ENCODE measurements around the gene ATP6V0D1. TPM values are rescaled to one million over a fixed set of nuclear protein-coding genes. Genes with fewer than 3 reads are reported as not detected.

The ATP6V0D1 gene
- total and polyA plus RNA-seq, 2 experiments from 2014 or later: 20.6 to 68.7 TPM

DNA sequence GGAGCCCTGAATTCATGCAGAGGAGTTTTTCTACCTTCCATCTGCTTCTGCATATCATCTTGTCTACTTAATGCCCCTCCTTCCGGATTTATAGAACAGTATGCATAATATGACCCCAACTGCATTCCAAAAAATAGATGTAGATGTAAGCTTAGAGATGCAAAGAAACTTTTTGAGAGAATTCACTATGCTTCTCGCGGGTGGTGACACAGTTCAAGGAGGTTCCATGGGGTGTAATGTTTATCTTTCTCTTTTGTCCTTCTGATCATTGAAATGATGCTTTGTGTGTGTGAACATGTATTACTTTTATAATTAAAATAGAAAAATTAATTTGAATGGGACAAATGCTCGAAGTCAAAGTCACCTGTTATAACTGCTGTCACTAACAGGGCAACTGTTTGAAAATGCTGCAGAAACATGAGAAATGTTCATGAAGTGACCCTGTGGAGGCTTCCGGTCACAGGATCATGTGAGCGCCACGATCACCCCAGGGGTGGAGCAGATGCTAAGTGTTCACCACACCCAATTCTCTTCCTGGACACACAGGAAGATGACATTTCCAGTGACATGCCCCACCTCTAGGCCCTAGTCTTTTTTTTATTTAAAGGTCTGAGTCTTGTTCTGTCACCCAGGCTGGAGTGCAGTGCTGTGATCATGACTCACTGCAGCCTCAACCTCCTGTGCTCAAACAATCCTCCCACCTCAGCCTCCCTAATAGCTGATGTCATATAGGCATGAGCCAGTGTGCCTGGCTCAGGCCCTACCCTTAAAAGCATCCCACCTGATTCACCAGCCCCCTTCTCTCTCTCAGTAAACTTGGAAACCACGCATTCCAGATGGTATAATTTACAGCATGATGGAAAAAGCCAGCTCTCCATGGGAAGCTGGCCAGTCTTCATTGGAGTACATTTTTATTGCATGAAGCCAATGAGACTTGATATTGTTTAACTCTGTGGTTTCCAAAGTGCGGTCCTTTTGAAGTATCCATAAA, 23.4 kb upstream of the ATP6V0D1 start (continued):
- TF ChIP-seq, protein P1, sequence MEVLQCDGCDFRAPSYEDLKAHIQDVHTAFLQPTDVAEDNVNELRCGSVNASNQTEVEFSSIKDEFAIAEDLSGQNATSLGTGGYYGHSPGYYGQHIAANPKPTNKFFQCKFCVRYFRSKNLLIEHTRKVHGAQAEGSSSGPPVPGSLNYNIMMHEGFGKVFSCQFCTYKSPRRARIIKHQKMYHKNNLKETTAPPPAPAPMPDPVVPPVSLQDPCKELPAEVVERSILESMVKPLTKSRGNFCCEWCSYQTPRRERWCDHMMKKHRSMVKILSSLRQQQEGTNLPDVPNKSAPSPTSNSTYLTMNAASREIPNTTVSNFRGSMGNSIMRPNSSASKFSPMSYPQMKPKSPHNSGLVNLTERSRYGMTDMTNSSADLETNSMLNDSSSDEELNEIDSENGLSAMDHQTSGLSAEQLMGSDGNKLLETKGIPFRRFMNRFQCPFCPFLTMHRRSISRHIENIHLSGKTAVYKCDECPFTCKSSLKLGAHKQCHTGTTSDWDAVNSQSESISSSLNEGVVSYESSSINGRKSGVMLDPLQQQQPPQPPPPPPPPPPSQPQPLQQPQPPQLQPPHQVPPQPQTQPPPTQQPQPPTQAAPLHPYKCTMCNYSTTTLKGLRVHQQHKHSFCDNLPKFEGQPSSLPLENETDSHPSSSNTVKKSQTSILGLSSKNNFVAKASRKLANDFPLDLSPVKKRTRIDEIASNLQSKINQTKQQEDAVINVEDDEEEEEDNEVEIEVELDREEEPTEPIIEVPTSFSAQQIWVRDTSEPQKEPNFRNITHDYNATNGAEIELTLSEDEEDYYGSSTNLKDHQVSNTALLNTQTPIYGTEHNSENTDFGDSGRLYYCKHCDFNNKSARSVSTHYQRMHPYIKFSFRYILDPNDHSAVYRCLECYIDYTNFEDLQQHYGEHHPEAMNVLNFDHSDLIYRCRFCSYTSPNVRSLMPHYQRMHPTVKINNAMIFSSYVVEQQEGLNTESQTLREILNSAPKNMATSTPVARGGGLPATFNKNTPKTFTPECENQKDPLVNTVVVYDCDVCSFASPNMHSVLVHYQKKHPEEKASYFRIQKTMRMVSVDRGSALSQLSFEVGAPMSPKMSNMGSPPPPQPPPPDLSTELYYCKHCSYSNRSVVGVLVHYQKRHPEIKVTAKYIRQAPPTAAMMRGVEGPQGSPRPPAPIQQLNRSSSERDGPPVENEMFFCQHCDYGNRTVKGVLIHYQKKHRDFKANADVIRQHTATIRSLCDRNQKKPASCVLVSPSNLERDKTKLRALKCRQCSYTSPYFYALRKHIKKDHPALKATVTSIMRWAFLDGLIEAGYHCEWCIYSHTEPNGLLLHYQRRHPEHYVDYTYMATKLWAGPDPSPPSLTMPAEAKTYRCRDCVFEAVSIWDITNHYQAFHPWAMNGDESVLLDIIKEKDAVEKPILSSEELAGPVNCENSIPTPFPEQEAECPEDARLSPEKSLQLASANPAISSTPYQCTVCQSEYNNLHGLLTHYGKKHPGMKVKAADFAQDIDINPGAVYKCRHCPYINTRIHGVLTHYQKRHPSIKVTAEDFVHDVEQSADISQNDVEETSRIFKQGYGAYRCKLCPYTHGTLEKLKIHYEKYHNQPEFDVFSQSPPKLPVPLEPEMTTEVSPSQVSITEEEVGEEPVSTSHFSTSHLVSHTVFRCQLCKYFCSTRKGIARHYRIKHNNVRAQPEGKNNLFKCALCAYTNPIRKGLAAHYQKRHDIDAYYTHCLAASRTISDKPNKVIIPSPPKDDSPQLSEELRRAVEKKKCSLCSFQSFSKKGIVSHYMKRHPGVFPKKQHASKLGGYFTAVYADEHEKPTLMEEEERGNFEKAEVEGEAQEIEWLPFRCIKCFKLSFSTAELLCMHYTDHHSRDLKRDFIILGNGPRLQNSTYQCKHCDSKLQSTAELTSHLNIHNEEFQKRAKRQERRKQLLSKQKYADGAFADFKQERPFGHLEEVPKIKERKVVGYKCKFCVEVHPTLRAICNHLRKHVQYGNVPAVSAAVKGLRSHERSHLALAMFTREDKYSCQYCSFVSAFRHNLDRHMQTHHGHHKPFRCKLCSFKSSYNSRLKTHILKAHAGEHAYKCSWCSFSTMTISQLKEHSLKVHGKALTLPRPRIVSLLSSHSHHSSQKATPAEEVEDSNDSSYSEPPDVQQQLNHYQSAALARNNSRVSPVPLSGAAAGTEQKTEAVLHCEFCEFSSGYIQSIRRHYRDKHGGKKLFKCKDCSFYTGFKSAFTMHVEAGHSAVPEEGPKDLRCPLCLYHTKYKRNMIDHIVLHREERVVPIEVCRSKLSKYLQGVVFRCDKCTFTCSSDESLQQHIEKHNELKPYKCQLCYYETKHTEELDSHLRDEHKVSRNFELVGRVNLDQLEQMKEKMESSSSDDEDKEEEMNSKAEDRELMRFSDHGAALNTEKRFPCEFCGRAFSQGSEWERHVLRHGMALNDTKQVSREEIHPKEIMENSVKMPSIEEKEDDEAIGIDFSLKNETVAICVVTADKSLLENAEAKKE (CRISPR knock-in tag; IDR thresholded peaks at IDR 0.05): no peak
- no peak for TF ChIP-seq ZNF114 (CRISPR knock-in tag; IDR thresholded peaks at IDR 0.05)
- no peak for TF ChIP-seq STAT1 (IDR thresholded peaks at IDR 0.05; ENCODE audit: unreplicated experiment)

DNA sequence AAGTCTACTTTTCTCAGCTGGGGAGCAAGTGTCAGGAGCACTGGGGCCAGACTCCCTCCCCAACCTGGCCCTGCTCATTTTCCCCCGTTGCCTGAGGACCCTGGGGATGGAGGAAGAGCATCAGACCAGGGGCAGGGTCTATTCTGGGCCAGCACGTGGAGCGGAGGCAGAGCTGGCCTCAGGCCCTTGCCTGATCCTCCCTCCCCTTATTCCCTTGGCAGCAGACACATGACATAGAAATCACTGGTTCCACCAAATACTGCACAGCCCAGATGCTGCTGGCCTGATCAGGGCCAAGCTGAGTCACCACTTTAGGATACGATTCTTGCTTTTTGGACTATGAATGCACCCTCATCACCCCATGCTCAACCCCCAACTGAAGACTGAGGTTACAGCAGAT, 18.1 kb upstream of the ATP6V0D1 start:
- no peaks in the 10 kb centered on the region for H3K9me3 Mint-ChIP-seq
- Histone ChIP-seq H3F3A (replicated peaks; ENCODE audit: low read depth) (no peaks in the 10 kb centered on the region), H3K79me2 (replicated peaks; ENCODE audit: insufficient read depth) (no peaks in the 10 kb centered on the region), H2AFZ (no peak overlapping the region), H3K27ac (ENCODE audit: low read depth) (no peak overlapping the region), H3K4me1 (ENCODE audit: insufficient read depth) (no peaks in the 10 kb centered on the region), H3K4me3 (no peak overlapping the region), H3K9me2 (ENCODE audit: insufficient read depth) (no peaks in the 10 kb centered on the region), H3K4me2 (no peak overlapping the region), H4K20me1 (replicated peaks; ENCODE audit: insufficient read depth) (no peaks in the 10 kb centered on the region), H3K36me3 (ENCODE audit: insufficient read depth) (no peaks in the 10 kb centered on the region), H3K27me3 (ENCODE audit: insufficient read depth) (peaks cover 3% of the 10 kb centered on the region; the same call in 1 of the 2 replicates)
- H3K4me1 Mint-ChIP-seq: no peaks in the 10 kb centered on the region
- DNase-seq (ENCODE audit: low spot score) (no peak), ATAC-seq (no peak)
- H3K4me3 Mint-ChIP-seq: no peak overlapping the region
- no peaks in the 10 kb centered on the region for H3K36me3 Mint-ChIP-seq (ENCODE audit: low read depth)
- H3K27me3 Mint-ChIP-seq (ENCODE audit: insufficient read depth, low read depth, poor library complexity): peaks cover 51% of the 10 kb centered on the region
- no peak overlapping the region for H3K27ac Mint-ChIP-seq
- no peak for TF ChIP-seq CREB1 (CRISPR knock-in tag; IDR thresholded peaks at IDR 0.05; ENCODE audit: low read depth)
- TF ChIP-seq ZNF331 (CRISPR knock-in tag; IDR thresholded peaks at IDR 0.05; ENCODE audit: low read depth): no peak
- TF ChIP-seq EZH2phosphoT487 (IDR thresholded peaks at IDR 0.05; ENCODE audit: unreplicated experiment): no peak
- no peak for TF ChIP-seq EZH2 (IDR thresholded peaks at IDR 0.05; ENCODE audit: low read depth, unreplicated experiment)
- TF ChIP-seq ZNF114 (CRISPR knock-in tag; IDR thresholded peaks at IDR 0.05): no peak
- TF ChIP-seq, protein P2, sequence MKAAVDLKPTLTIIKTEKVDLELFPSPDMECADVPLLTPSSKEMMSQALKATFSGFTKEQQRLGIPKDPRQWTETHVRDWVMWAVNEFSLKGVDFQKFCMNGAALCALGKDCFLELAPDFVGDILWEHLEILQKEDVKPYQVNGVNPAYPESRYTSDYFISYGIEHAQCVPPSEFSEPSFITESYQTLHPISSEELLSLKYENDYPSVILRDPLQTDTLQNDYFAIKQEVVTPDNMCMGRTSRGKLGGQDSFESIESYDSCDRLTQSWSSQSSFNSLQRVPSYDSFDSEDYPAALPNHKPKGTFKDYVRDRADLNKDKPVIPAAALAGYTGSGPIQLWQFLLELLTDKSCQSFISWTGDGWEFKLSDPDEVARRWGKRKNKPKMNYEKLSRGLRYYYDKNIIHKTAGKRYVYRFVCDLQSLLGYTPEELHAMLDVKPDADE (IDR thresholded peaks at IDR 0.05): no peak
